Lung (tissue), 12 donors: Measurements from ENCODE around the gene TNFRSF14. TPM values are rescaled to one million over a fixed set of nuclear protein-coding genes. Genes with fewer than 3 reads are reported as not detected.

ENCODE experiments used
- ATAC-seq: fragments of 200-7000 bp; cut with Tn5 transposase; one replicate; pipeline ENCODE4 v1.9.1; 2020; ENCODE audit warnings: moderate number of reproducible peaks; ENCODE audit not compliant: insufficient read depth, low FRiP score
- DNase-seq, 3 donors: peaks; one replicate each; pipeline ENCODE4 v3.0.0-alpha.2; 2013 to 2017
- H3K27ac ChIP-seq, 2 donors: one replicate each; pipeline ENCODE4 v1.5.1; 2013; ENCODE audit warnings: mild to moderate bottlenecking in 2 of 2, moderate library complexity in 2 of 2, control low read depth in 1 of 2, inconsistent platforms in 1 of 2, low read depth in 1 of 2, low read length in 1 of 2
- H3K27me3 ChIP-seq, 3 donors: one replicate each; pipeline ENCODE4 v1.5.1; 2013; ENCODE audit warnings: low read length in 2 of 3; ENCODE audit not compliant: control insufficient read depth in 3 of 3, insufficient read depth in 3 of 3
- H3K36me3 ChIP-seq, 4 donors: one replicate each; pipeline ENCODE4 v1.5.1; 2013; ENCODE audit warnings: low read length in 4 of 4, mild to moderate bottlenecking in 1 of 4, moderate library complexity in 1 of 4; ENCODE audit not compliant: control insufficient read depth in 4 of 4, insufficient read depth in 4 of 4
- H3K4me1 ChIP-seq, 5 donors: one replicate each; pipeline ENCODE4 v1.5.1; 2013; ENCODE audit warnings: low read length in 5 of 5, mild to moderate bottlenecking in 2 of 5, moderate library complexity in 1 of 5; ENCODE audit not compliant: control insufficient read depth in 5 of 5, insufficient read depth in 5 of 5
- H3K4me3 ChIP-seq: one replicate; pipeline ENCODE4 v1.5.1; 2013; ENCODE audit warnings: mild to moderate bottlenecking, control low read depth, moderate library complexity
- H3K9ac ChIP-seq, 2 donors: one replicate each; pipeline ENCODE4 v1.5.1; 2013; ENCODE audit warnings: low read length in 2 of 2, control low read depth in 1 of 2; ENCODE audit not compliant: insufficient read depth in 1 of 2
- H3K9me3 ChIP-seq, 4 donors: one replicate each; pipeline ENCODE4 v1.5.1; 2013; ENCODE audit warnings: low read length in 3 of 4, mild to moderate bottlenecking in 1 of 4, moderate library complexity in 1 of 4; ENCODE audit not compliant: control insufficient read depth in 4 of 4, insufficient read depth in 3 of 4
- CTCF ChIP-seq: IDR thresholded peaks from 2 replicates; pipeline ENCODE4 v1.5.1; 2012; ENCODE audit warnings: mild to moderate bottlenecking; ENCODE audit errors: control extremely low read depth, extremely low read depth
- WGBS, 2 donors: extraction: QIAGEN DNeasy Blood & Tissue Kit; methylation state at CpG; one replicate each; pipeline ENCODE4 v1.1.7; 2013; 5-methylcytosine and 5-hydroxymethylcytosine counted together
- polyA plus RNA-seq, 2 donors: library from polyadenylated mRNA; stranded (reverse); fragments of 200-250 nt; gene quantifications; one replicate each; pipeline ENCODE4 v1.2.1, GENCODE V29; 2013
- total RNA-seq, 2 donors: library from RNA; depleted of rRNA in 1 of 2; stranded (reverse); fragments of >200 nt in 1 of 2; gene quantifications; one replicate each; pipeline ENCODE4 v1.2.1, GENCODE V29; 2014 to 2021
- donor health status: control.
- donor health status: control.
- donor health status: Bipolar disorder and iron deficiency.
- donor health status: healthy.
- donor health status: DM: yes; HTN: yes; CAD: no.

Gene TNFRSF14
- total and polyA plus RNA-seq, 4 donors = 67.4 to 200 (median 159) TPM

DNA sequence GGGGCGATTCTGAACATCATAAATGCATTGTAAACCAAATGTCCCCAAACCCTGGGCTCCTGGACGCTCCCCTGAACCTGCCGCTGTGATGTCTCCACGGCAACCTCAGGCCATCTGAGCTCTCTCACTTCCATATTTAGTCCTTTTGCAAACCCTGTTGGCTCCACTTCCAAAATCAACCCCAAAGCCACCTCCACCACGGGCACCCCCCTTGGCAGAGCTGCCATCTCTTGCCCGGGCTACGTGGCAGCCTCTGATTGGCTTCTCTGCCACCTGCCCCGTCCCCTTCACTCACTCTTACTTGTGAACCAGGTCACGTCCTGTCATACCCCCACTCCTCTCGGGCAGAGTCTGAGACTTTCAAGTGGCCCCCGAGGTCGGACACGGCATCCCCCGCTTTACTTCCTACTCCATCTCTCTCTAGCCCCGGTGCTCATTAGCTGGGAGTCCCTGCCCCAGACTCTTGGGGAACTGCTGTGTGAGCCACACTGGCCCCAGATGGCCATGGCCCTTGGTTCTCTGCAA lies 46.2 kb downstream of the TNFRSF14 start:
- no peak for TF ChIP-seq CTCF
- Histone ChIP-seq H3K4me3 (no peak overlapping the region), H3K27ac (no peak overlapping the region), H3K36me3 (no peaks in the 10 kb centered on the region), H3K9ac (no peak overlapping the region), H3K4me1 (peaks cover 0 to 16% (median 0%) of the 10 kb centered on the region in 5 donors), H3K27me3 (no peaks in the 10 kb centered on the region), H3K9me3 (peaks cover 0 to 5% (median 0%) of the 10 kb centered on the region in 4 donors)
- ATAC-seq (no peak), DNase-seq (no peak)
- WGBS, 2 donors = 71 to 82% methylated on average over 15 of the region's 15 CpGs

GRCh38 chr1:2602866-2603520 lies 46.8 kb downstream of the TNFRSF14 start:
- 82 to 83% methylated on average over 18 of the region's 18 CpGs for WGBS, 2 donors
- no peak for DNase-seq
- TF ChIP-seq CTCF = no peak
- Histone ChIP-seq H3K4me3 (no peak overlapping the region), H3K36me3 (no peaks in the 10 kb centered on the region), H3K27ac (no peak overlapping the region), H3K27me3 (no peaks in the 10 kb centered on the region), H3K9me3 (peaks cover 0 to 5% (median 0%) of the 10 kb centered on the region in 4 donors), H3K4me1 (peaks cover 0 to 22% (median 0%) of the 10 kb centered on the region in 5 donors), H3K9ac (no peak overlapping the region)
- ATAC-seq = no peak

DNA sequence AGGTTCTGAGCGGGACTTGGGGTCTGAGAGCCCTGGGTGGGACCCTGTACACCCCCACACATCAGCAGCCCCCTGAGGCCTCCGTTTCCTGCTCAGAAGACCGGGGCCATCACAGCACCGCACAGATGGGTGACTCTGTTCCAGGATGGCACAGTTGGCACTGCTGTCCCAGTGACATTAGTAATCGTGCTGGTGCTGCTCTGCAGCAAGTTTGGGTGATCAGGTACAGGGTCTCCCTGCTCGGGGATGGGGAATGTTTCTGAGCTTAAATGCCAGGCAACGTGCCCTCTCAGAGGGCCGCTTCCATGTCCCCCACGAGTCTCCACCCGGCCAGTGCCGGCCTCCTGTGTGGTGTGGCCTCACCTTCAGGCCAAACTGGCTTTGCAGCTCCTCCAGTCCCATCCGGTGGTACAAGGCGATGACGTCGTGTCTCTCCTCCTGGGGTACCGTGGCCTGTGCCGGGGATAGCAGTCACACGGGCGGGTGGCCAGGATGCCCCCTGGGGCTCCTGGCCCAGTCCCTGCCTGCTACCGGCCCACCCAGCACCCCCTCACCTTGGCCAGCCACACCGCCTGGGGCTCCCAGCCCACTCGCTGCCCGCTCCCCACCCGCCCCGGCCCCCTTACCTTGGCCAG lies 47.5 kb downstream of the TNFRSF14 start:
- Histone ChIP-seq H3K27me3 (no peaks in the 10 kb centered on the region), H3K36me3 (no peaks in the 10 kb centered on the region), H3K4me1 (peaks cover 0 to 28% (median 4%) of the 10 kb centered on the region in 5 donors), H3K9ac (no peak overlapping the region), H3K9me3 (peaks cover 0 to 5% (median 0%) of the 10 kb centered on the region in 4 donors), H3K27ac (no peak overlapping the region), H3K4me3 (no peak overlapping the region)
- no peak for TF ChIP-seq CTCF
- no peak for ATAC-seq
- WGBS, 2 donors = 81 to 91% methylated on average over 25 of the region's 25 CpGs
- no peak for DNase-seq
